Mucosa of descending colon (tissue), 3 donors: ENCODE results near the gene GJA5. TPM values are rescaled to one million over a fixed set of nuclear protein-coding genes. Genes with fewer than 3 reads are reported as not detected.
"Not testable (repeated sequence)": the region's sequence is repeated elsewhere in the genome, so short reads cannot be mapped to it uniquely, and the experiment has no call there.

Source experiments
- ATAC-seq: fragments of 200-7000 bp; cut with Tn5 transposase; one replicate; pipeline ENCODE4 v1.9.1; 2020; ENCODE audit warnings: mild to moderate bottlenecking, moderate library complexity
- DNase-seq, 3 donors: peaks; one replicate each; pipeline ENCODE4 v3.0.0-alpha.2; 2020
- H3K36me3 ChIP-seq: fragments of 200-600 bp; one replicate; pipeline ENCODE4 v1.8.0; 2021; ENCODE audit warnings: low read depth, mild to moderate bottlenecking
- H3K4me1 ChIP-seq: fragments of 200-600 bp; one replicate; pipeline ENCODE4 v1.8.0; 2021; ENCODE audit warnings: low read depth, mild to moderate bottlenecking
- H3K4me3 ChIP-seq: fragments of 200-600 bp; one replicate; pipeline ENCODE4 v1.8.0; 2021; ENCODE audit warnings: mild to moderate bottlenecking
- H3K9me3 ChIP-seq: fragments of 200-600 bp; one replicate; pipeline ENCODE4 v1.8.0; 2021; ENCODE audit warnings: mild to moderate bottlenecking
- CTCF ChIP-seq: fragments of 200-600 bp; IDR thresholded peaks from one replicate; pipeline ENCODE4 v1.8.0; 2022; ENCODE audit warnings: antibody characterized with exemption, mild to moderate bottlenecking
- intact Hi-C, 2 donors: fragments of 100-400 bp; cut with DNase I in 1 of 2; cut with micrococcal nuclease in 1 of 2; formaldehyde crosslinking; loops; one replicate each; pipeline versions ENCODE4 v1.11.0 to v1.11.1; 2022; cut with DNase I, micrococcal nuclease
- total RNA-seq, 3 donors: library from RNA; stranded (reverse); fragmentation: NEBNext Ultra II Directional in 2 of 3; extraction: Animal tissue kit (Norgen Biotek cat#: 25700) in 2 of 3; gene quantifications; one replicate each; pipeline versions ENCODE4 v1.2.1 to v1.2.4, GENCODE V29; 2021 to 2023
- donor health status: DM: no; HTN: no; CAD: no; lungs with moderate emphysema.
- donor health status: DM: no; HTN: no; CAD: no.
- donor health status: DM: no; HTN: yes; CAD: no.

The GJA5 gene
- total RNA-seq, 3 donors from 2014 or later = 1.3 to 7.7 (median 3.0) TPM

GRCh38 chr1:147738739-147739476 lies 21.5 kb downstream of the GJA5 start:
- H3K4me1 ChIP-seq = no peaks in the 10 kb centered on the region
- no peak overlapping the region for H3K4me3 ChIP-seq
- ATAC-seq = no peak
- DNase-seq = no peak
- H3K36me3 ChIP-seq = no peaks in the 10 kb centered on the region
- no peak for TF ChIP-seq CTCF
- no peaks in the 10 kb centered on the region for H3K9me3 ChIP-seq
- intact Hi-C loops = loop anchor here in 1 of 2 donors (10.0 kb wide), 1 partner anchor 146 kb away; no protein-coding TSS in a partner anchor

- no peak overlapping the region for H3K4me3 ChIP-seq
- H3K9me3 ChIP-seq = no peaks in the 10 kb centered on the region
- no peaks in the 10 kb centered on the region for H3K4me1 ChIP-seq
- intact Hi-C loops = loop anchor here in 1 of 2 donors (10.0 kb wide), 1 partner anchor 147 kb away; no protein-coding TSS in a partner anchor
- DNase-seq (no peak), ATAC-seq (no peak)
- TF ChIP-seq CTCF = no peak
- H3K36me3 ChIP-seq = no peaks in the 10 kb centered on the region
Observed at GRCh38 chr1:147738129-147738528, 22.3 kb downstream of the GJA5 start.

GRCh38 chr1:147736883-147737282 lies 23.5 kb downstream of the GJA5 start:
- Histone ChIP-seq H3K9me3 (no peaks in the 10 kb centered on the region), H3K4me1 (no peaks in the 10 kb centered on the region), H3K36me3 (no peaks in the 10 kb centered on the region), H3K4me3 (no peak overlapping the region)
- DNase-seq (no peak), ATAC-seq (no peak)
- intact Hi-C loops = loop anchor here in 1 of 2 donors (10.0 kb wide), 1 partner anchor 148 kb away; no protein-coding TSS in a partner anchor
- TF ChIP-seq CTCF = no peak

- H3K9me3 ChIP-seq = no peaks in the 10 kb centered on the region
- H3K4me3 ChIP-seq = no peak overlapping the region
- intact Hi-C loops = loop anchor here in 1 of 2 donors (10.0 kb wide), 1 partner anchor 149 kb away; no protein-coding TSS in a partner anchor
- TF ChIP-seq CTCF = no peak
- H3K36me3 ChIP-seq = no peaks in the 10 kb centered on the region
- ATAC-seq (no peak), DNase-seq (no peak)
- no peaks in the 10 kb centered on the region for H3K4me1 ChIP-seq
Observed at GRCh38 chr1:147735423-147735822, 25.0 kb downstream of the GJA5 start.

- ATAC-seq, DNase-seq: not testable (repeated sequence)
Observed at GRCh38 chr1:147734291-147734841, 26.0 kb downstream of the GJA5 start.

GRCh38 chr1:147729315-147729714 lies 31.1 kb downstream of the GJA5 start:
- Histone ChIP-seq H3K4me3 (no peak overlapping the region), H3K4me1 (no peaks in the 10 kb centered on the region), H3K36me3 (no peaks in the 10 kb centered on the region), H3K9me3 (no peaks in the 10 kb centered on the region)
- intact Hi-C loops = no loop called here
- ATAC-seq = no peak
- DNase-seq = no peak
- TF ChIP-seq CTCF = no peak

More at GRCh38 chr1:147734291-147734841, 26.0 kb downstream of the GJA5 start:
- H3K36me3 ChIP-seq, H3K9me3 ChIP-seq, H3K4me3 ChIP-seq, H3K4me1 ChIP-seq: not testable (repeated sequence)
- intact Hi-C loops = loop anchor here in 1 of 2 donors (10.0 kb wide), 1 partner anchor 150 kb away; no protein-coding TSS in a partner anchor
